ENCODE data around the gene CDH4.

Gene CDH4

GRCh38 chr20:61301711-61302525 is 49.9 kb downstream of the CDH4 start:
- DNase-seq (ENCODE audit: low spot score), result no peak

GRCh38 chr20:61303217-61303616 is 51.2 kb downstream of the CDH4 start:
- DNase-seq (ENCODE audit: low spot score), result no peak

GRCh38 chr20:61303675-61304074 is 51.6 kb downstream of the CDH4 start:
- DNase-seq (ENCODE audit: low spot score), result no peak

GRCh38 chr20:61304750-61305149 is 52.7 kb downstream of the CDH4 start:
- no peak for DNase-seq (ENCODE audit: low spot score)

- DNase-seq (ENCODE audit: low spot score), result no peak
Measured at GRCh38 chr20:61306937-61307475, 54.9 kb downstream of the CDH4 start.

GRCh38 chr20:61307686-61308476 is 55.8 kb downstream of the CDH4 start:
- no peak for DNase-seq (ENCODE audit: low spot score)

- no peak for DNase-seq (ENCODE audit: low spot score)
Measured at GRCh38 chr20:61308477-61308774, 56.4 kb downstream of the CDH4 start.

- no peak for DNase-seq (ENCODE audit: low spot score)
Measured at GRCh38 chr20:61310954-61311353, 58.9 kb downstream of the CDH4 start.

GRCh38 chr20:61311656-61312387 is 59.8 kb downstream of the CDH4 start:
- DNase-seq (ENCODE audit: low spot score), result no peak

GRCh38 chr20:61312925-61313324 is 60.9 kb downstream of the CDH4 start:
- no peak for DNase-seq (ENCODE audit: low spot score)

GRCh38 chr20:61313396-61313795 is 61.3 kb downstream of the CDH4 start:
- DNase-seq (ENCODE audit: low spot score), result no peak

GRCh38 chr20:61314326-61315010 is 62.4 kb downstream of the CDH4 start:
- no peak for DNase-seq (ENCODE audit: low spot score)

GRCh38 chr20:61315319-61315718 is 63.3 kb downstream of the CDH4 start:
- no peak for DNase-seq (ENCODE audit: low spot score)

- DNase-seq (ENCODE audit: low spot score), result no peak
Measured at GRCh38 chr20:61316346-61316745, 64.3 kb downstream of the CDH4 start.

GRCh38 chr20:61317966-61318530 is 66.0 kb downstream of the CDH4 start:
- no peak for DNase-seq (ENCODE audit: low spot score)

- DNase-seq (ENCODE audit: low spot score), result no peak
Measured at GRCh38 chr20:61320691-61321425, 68.8 kb downstream of the CDH4 start.

- DNase-seq (ENCODE audit: low spot score), result no peak
Measured at GRCh38 chr20:61321481-61321880, 69.4 kb downstream of the CDH4 start.

GRCh38 chr20:61322151-61322865 is 70.2 kb downstream of the CDH4 start:
- DNase-seq (ENCODE audit: low spot score), result no peak

GRCh38 chr20:61324906-61325305 is 72.8 kb downstream of the CDH4 start:
- DNase-seq (ENCODE audit: low spot score), result no peak

- no peak for DNase-seq (ENCODE audit: low spot score)
Measured at GRCh38 chr20:61325718-61326117, 73.7 kb downstream of the CDH4 start.
